Thyroid gland (tissue), 4 donors: ENCODE results near the gene TRIM21.

Experiments
- CTCF ChIP-seq, 6 experiments: fragments of 200-600 bp in 3 of 6; fragments of 450-650 bp in 3 of 6; sonication (generic) in 3 of 6; IDR thresholded peaks; one replicate each; pipeline ENCODE4 v1.5.1; 2016 to 2019; ENCODE audit warnings: antibody characterized with exemption in 6 of 6, mild to moderate bottlenecking in 2 of 6, inconsistent platforms in 1 of 6, moderate library complexity in 1 of 6
- POLR2A ChIP-seq, 2 donors: fragments of 450-650 bp; IDR thresholded peaks; one replicate each; pipeline ENCODE4 v1.6.1; 2017; ENCODE audit warnings: antibody characterized with exemption in 2 of 2, mild to moderate bottlenecking in 2 of 2, moderate library complexity in 1 of 2

GRCh38 chr11:4441515-4441914, 48.0 kb upstream of the TRIM21 start:
- TF ChIP-seq CTCF (IDR thresholded peaks at IDR 0.05) (no peak), POLR2A (IDR thresholded peaks at IDR 0.05) (no peak)
